ENCODE results near the gene BACH2. TPM values are rescaled to one million over a fixed set of nuclear protein-coding genes. Genes with fewer than 3 reads are reported as not detected.
"Not testable (repeated sequence)": the region's sequence is repeated elsewhere in the genome, so short reads cannot be mapped to it uniquely, and the experiment has no call there.

The BACH2 gene
- polyA plus RNA-seq, 2 of the 4 experiments (the other 2 are of a cell fraction), result 0.01 to 0.36 TPM

- FAIRE-seq (no peak), DNase-seq (ENCODE audit: low read depth in 1 of 2, low spot score in 1 of 2) (no peak), ATAC-seq (no peak)
- ChIA-PET CTCF (no interaction called here), POLR2A (no interaction called here)
- H3K4me3 ChIP-seq, result no peak overlapping the region
- H3K4me1 ChIP-seq, result no peaks in the 10 kb centered on the region
- no peaks in the 10 kb centered on the region for H3K9me3 ChIP-seq
- H3K27ac ChIP-seq, result no peak overlapping the region
- no peak overlapping the region for H3K4me2 ChIP-seq
- TF ChIP-seq CEBPB (IDR thresholded peaks at IDR 0.05) (no peak), USF2 (IDR thresholded peaks at IDR 0.05) (no peak), POLR2A (IDR thresholded peaks at IDR 0.05; ENCODE audit: low read length) (no peak), POLR2AphosphoS2 (conservative IDR thresholded peaks at IDR 0.05; ENCODE audit: low read length) (no peak), BCL3 (IDR thresholded peaks at IDR 0.05) (no peak), HES2 (IDR thresholded peaks at IDR 0.05) (no peak), CHD4 (IDR thresholded peaks at IDR 0.05; ENCODE audit: borderline replicate concordance) (no peak), MAZ (IDR thresholded peaks at IDR 0.05; ENCODE audit: borderline replicate concordance, low read depth, low read length) (no peak), HOXB13 (CRISPR knock-in tag; IDR thresholded peaks at IDR 0.05; ENCODE audit: low read depth) (no peak), ZC3H11A (IDR thresholded peaks at IDR 0.05) (no peak), RAD21 (conservative IDR thresholded peaks at IDR 0.05 in 1 of 2, IDR thresholded peaks at IDR 0.05 in 1 of 2) (no peak), TFCP2L1 (CRISPR knock-in tag; IDR thresholded peaks at IDR 0.05) (no peak), RCOR1 (IDR thresholded peaks at IDR 0.05; ENCODE audit: low read depth, low read length) (no peak), HMGXB4 (CRISPR knock-in tag; IDR thresholded peaks at IDR 0.05; ENCODE audit: borderline replicate concordance) (no peak), RFX5 (IDR thresholded peaks at IDR 0.05) (no peak), HOXA7 (CRISPR knock-in tag; IDR thresholded peaks at IDR 0.05) (no peak), JUN (IDR thresholded peaks at IDR 0.05) (no peak)
- 51% methylated on average over 4 of the region's 4 CpGs for WGBS (ENCODE audit: missing lambda C conversion rate)
Measured at GRCh38 chr6:90167514-90168379, 128.9 kb downstream of the BACH2 start.

- H3K4me2 ChIP-seq; DNase-seq (ENCODE audit: low read depth in 1 of 2, low spot score in 1 of 2); H3K4me3 ChIP-seq; H3K9me3 ChIP-seq; H3K27ac ChIP-seq; ATAC-seq; POLR2A ChIA-PET; FAIRE-seq; CTCF ChIA-PET; H3K4me1 ChIP-seq: not testable (repeated sequence)
- 14% methylated on average over 3 of the region's 7 CpGs for WGBS (ENCODE audit: missing lambda C conversion rate)
Measured at GRCh38 chr6:90166155-90166924, 130.3 kb downstream of the BACH2 start.
